Islet of Langerhans (tissue), 1 donor: Measurements from ENCODE around the gene DOK6.
"Not testable (repeated sequence)": the region's sequence is repeated elsewhere in the genome, so short reads cannot be mapped to it uniquely, and the experiment has no call there.

Experiments used
- FAIRE-seq: peaks from one replicate; lab custom pipeline; 2011; peaks lifted over from hg19 to GRCh38; lab: Jason Lieb, UNC

Gene DOK6

DNA sequence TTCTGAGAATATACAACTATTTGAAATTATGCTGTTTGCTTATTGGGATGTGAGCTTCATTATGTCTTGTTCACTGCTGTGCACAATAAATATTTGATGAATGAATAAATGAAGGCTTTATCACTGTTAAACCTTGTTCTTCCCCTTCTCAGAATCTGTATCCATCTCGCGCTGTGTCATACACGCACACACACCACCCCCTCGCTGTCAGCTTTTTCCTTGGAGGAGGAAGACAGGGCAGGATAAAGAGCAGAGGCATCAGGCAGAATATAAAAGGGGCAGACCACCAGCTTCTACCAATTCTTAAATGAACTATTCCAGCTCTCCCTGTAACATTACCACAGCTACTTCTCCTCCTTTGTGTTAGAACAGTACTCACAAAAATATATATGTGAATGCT is 472.0 kb downstream of the DOK6 start:
- FAIRE-seq: no peak

DNA sequence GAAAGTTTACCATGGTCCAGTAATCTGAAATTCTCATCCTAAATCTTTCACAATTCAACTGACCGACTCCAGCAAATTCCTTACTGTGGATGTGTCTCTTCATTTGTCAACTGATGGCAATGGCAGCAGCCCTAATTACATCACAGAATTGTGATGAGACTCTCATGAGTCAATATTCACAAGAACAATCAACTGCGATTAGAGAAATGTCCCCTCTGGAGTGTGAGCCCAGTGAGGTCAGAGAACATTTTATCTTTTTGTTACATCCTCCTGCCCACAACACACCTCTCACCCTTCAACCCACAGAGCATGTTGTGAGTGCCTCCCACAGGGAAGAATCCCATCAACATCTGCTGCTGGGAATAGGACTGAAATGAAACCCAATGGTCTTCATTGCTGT is 473.4 kb downstream of the DOK6 start:
- FAIRE-seq: no peak

DNA sequence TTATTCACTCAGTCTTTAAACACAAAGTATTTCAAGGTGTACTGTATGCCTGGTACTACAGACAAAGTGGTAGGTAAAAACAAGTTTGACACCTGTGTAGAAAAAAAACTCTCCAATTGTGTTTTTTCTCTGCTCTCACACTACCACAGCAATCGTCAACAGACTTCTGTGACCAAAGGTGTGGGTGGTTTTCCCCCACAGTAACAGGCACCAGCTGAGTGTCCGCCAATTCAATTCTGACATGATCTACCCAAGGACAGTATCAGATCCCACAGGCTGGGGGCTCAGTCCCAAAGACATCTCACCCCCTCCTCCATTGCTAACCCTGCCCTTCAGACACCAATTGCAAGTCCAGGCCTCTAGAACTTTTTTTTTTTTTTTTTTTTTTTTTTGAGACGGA is 475.8 kb downstream of the DOK6 start:
- no peak for FAIRE-seq

DNA sequence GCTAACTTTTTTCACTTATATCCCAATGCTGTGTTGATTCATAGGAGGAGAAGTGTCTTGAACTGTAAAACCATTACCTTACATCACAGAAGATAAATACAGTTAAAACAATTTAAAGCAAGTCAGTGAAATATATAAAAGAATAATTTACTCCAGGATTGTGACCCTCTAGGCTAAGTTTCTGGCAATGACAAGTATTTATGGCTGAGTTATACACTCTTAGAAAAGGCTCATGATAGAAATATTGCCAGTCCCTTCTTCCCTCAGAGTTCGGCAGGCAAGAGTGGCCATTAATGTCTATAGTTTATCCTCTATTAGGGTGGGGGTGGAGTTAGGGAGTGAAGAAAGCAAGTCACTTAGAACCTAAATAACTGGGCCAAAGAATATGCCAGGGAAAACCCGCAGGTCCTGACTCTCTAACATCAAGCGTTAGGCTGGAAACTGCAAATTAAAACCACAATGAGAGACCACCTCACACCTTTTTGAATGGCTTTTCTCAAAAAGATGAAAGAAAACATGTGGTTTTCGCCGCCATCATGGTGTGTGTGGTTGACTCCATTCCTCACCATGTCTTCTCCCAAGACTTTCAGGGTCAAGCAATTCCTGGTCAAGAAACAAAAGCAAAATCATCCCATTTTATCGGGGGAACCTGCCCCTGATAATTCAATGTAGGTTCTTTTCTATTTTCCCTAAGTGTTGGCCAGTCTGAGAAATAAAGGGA is 477.7 kb downstream of the DOK6 start:
- no peak for FAIRE-seq

DNA sequence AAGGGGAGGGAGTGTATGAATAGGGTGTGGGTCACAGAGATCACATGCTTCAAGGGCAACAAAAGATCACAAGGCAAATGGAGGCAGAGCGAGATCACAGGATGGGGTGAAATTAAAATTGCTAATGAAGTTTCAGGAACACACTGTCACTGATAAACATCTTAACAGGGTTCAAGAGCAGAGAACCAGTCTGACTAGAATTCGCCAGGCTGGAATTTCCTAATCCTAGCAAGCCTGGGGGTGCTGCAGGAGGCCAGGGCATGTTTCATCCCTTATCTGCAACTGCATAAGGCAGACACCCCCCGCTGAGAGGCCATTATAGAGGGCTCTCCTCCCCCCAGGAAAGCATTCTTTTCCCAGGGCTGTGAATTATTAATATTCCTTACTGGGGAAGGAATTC is 478.4 kb downstream of the DOK6 start:
- not testable (repeated sequence) for FAIRE-seq

DNA sequence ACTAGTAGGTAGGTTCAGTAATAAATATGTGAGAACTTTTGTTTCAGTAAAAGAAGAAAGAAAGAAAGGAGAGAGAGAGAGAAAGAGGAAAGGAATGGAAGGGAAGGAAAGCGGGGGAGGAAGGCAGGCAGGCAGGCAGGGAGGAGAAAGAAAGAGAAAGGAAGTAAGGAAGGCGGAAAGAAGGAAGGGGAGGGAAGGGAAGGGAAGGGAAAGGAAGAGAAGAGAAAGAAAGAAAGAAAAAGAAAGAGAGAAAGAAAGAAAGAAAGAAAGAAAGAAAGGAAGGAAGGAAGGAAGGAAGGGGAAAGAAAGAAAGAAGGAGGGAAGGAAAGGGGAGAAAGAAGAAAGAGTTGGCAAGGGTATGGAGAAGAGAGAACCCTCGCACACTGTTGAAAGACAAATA is 479.4 kb downstream of the DOK6 start:
- FAIRE-seq: no peak

DNA sequence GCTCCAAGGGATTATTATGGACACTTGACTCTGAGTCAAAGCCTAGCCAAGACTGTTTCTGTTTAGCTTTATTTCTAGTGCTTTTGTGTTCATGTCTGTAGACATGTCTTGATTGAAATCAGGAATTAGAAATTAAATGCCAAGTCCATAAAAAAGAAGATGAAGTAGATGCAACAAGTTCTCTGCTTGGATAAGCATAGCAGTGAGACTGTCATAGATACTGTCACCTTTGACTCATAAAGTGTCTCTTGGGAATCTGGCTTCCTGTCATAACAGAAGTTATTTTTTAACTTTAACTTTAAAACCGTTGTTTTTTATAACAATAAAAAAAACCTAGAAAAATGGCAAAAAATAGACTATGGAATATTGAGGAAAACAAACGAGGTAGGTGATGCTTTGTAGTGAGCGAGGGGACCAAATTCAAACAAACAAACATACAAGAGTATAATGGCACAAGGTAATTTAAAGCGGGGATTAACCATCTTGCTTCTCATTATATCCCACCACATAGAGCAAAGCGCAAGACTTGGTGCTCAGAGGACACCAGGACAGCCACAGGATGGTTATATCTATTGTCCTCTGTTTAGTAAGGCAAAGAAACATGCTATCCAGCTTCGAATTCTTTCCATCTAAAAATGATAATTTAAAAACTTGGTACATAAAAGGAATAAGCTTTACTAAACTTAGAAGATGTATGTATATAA is 482.4 kb downstream of the DOK6 start:
- FAIRE-seq: no peak

DNA sequence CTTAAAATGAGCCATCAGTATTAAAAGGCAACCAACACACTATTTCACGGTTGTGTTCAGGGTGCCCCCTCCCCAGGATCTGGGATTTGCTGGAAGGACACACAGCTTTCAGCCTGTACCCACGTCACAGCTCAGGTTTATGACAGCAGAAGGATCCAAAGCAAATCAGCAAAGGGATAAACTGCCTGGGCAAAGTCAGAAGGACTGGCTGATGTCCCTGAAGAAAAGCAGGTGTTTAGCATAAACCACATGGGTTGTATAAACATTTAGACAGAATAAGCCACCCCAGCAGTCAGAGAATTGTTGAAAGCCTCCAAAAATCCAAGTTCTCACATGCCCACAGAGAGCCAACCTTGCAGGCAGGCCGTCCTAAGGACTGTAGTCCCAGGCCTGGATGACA is 483.1 kb downstream of the DOK6 start:
- FAIRE-seq: no peak

DNA sequence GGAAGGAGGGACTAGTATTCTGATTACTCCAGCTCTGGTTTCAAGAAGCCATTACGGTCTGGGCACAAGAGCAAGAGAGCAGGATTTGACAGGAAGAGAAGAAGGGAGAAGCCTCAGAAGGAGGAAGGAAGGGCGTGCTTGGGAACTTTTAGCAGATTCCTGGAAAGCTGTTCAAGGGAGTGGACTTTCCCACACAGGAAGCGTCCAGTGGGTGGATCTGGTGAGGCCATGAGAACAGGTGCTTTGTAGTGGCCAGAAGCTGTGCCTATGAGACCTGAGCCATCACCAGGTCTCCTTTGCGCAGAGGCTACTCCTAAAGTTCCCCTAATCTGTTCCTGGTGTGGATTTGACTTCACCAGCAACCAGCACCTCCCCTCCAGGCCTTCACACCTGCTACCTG is 484.7 kb downstream of the DOK6 start:
- no peak for FAIRE-seq

DNA sequence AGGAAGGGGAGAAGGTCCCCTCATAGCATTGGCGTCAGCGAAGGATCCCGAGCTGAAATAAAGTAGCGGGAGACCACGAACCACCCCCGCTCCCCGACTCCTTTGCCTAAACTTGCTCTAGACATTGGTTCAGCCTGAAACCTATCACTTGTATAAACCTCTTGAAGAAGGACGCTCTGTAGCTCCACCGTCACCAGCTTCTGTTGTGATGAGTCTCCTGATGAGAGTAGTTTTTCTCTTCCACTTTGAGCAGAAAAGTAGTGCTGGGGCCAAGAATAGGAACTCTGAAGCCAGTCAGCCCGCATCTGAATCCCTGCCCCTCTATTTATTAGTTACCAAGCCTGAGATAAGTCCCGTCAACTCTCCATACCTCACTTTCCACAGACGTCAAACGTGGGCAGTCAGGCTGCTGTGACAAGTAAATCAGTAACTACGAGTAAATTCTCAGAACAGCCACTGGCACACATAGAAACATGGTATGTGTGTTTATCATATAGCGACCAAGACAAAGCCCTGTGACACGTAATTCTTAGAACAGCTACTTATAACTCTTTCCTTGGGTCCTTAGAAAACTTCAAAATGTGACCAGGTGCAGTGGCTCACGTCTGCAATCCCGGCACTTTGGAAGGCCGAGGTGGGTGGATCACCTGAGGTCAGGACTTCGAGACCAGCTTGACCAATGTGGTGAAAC is 485.3 kb downstream of the DOK6 start:
- FAIRE-seq: no peak

DNA sequence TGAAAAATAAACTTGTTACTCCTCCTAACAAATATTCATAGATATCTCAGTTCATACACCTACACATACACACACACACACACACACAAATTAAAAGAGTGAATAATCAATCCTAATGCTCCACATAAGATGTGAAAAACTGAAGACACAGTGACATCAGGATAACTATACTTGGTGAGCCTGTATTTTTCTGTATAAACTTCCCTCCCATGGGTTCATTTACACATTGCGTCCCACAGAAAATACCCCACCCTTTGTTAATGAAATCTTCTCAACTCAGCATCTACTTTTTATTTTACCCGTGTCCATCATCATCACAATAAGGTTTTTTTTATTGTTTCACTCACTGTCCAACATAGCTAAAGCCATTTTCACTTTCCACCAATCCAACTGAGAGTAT is 486.6 kb downstream of the DOK6 start:
- FAIRE-seq: no peak

DNA sequence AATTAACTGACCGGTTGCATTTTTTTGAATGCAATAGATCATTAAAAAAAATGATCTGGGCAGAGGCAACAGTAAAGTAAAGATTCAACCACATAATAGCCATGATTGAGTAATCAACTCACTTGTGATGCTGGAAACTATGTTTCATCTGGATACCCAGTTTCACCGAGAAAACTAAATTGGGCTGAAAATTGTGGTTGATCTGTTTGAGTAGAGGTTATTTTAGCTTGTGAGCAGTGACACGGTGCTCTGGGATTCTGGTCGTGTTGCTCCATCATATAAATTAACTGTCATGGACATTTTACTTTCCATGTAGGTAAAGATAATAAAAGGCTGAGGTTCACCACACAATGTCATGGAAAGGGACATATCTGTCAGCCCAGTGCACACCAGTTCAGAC is 488.3 kb downstream of the DOK6 start:
- no peak for FAIRE-seq

DNA sequence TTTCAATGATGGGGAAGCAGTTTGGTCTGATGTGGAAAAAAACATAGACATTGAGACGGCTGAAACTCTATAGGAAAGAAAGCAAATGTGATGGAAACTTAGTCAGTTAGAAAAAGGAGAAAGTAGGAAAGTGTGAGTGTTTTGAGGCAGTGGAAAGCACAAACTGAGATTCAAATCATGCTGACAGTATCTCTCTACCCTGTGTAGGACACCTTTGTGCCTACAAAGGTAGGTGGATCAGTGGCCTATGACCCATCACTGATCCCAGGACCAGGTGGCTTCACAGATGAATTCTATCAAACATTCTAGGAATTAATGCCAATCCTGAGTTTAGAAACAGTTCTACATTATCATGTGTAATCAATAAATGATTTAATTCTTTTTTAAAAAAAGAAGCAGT is 489.9 kb downstream of the DOK6 start:
- FAIRE-seq: no peak

DNA sequence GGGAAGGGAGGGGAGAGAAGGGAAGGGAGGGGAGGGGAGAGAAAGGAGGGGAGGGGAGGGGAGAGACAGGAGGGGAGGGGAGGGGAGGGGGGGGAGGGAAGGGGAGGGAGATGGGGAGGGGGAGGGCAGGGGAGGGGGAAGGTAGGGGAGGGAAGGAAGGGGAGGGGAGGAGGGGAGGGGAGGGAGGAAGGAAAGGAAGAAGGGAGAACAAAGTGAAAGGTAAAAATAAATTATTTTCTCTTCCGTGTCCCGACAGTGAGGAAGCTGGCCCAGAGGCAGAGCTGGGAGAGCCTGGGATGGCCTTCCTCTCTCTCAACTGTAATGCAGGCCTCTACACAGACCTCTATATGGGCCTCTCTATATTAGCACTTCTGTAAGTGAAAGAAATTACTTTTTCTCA is 493.8 kb downstream of the DOK6 start:
- no peak for FAIRE-seq

DNA sequence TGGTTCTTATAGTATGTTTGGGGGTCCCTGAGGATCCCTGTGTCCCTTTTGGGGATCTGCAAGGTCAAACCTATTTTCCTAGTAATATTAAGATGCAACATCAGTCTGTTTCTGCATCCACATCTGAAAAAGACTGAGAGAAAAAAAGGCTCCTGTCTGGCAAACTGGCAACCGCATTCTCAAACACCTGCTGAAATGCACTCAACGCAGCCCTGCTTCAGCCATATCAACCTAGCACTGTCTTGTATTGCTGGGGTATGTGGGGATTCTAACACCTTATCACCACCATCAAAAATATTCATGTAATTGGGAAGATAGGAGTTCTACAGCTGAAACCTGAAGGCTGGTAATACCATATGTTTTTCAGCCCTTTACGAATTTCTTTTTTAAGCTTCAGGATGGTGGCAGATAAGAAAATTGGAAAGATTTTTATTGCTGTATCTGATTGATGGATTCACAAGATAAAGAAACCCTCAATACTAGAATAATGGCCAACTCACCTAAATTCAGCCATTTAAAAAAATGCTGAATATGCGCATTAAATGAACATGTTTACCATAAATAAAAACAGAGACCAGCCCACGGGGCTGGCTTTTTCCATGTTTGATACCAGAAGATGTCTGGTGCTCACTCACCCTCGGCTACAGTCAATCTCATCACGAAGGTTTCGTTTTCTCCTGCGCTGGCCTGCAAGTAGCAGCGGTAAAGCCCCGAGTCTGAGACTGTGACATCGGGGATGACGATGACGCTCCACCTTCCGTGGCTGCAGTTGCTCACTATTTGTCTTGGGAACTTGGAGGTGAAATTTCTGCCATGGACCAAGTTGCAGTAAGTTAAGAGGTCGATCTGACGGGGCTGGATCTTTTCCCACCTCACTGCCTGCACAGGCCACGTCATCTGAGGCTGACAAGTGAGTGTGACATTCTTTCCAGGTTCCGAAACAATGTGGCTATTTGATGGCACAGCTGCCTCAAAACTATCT is 494.7 kb downstream of the DOK6 start:
- FAIRE-seq: no peak

DNA sequence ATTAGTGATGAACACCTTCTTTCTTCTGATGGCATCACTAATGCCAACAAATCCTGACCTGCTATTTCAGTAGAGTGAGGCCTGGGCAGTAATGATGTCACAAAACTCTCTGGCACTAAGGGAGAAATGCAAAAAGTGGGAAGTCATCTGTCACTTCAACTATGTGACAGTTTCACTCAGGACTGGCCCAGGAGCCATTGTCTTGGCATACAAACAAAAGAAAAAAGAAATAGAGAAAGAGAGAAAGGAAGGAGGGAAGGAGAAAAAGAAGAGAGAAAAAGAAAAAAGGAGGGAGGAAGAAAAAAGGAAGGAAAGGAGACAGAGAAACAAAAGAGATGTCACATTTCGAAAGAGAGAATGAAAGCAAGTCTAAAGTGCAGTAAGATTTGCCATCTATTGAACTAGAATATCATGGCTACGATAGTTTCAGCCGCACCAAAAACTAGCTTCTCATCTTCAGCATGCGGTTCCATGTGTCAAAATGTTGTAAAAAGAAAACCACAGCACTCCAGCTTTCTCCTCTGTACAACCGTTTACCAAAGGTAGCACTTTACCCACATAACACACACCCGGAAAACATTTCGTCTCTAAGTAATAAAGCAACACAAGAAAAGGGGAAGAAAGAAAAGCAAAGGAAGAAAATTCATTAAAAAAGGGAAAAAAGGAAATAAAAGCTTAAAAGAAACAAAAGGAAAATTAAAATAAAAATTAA is 496.9 kb downstream of the DOK6 start:
- no peak for FAIRE-seq

DNA sequence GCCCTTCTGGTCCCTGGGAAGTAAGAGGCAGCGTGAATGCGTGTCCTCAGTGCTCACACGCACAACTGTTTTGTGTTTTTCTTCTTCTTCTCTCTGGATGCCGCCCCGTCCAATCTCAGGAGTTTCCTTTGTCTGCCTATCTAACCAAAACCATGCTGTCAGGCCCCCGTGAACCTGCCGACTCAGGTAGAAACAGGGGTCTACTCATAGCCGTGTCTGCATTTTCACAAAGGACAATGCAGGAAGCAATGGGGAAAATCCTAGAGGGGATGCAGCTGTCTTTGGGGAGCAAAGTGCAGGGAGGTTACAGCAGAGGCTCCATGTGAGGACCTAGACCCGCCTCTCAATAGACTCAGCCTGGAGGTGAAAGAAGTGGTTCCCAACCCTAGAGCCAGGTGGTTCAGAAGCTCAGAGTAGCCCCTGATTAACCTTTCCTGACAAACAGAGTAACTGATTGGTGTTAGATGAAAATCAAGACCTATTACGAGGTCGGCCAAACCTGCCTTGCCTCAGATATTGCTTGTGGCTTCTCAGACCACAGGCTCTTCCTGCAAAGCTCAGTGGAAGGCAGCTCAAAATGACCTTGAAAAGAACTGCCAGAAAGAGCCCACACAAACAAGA is 497.7 kb downstream of the DOK6 start:
- no peak for FAIRE-seq
